OCI-LY3 (cell line): ENCODE results near the gene TM9SF3.

Experiments
- H2AFZ ChIP-seq: fragments of 200-600, 300-600 bp; shearing (Covaris generic); 2 replicates; pipeline ENCODE4 v1.6.0; 2014; ENCODE audit warnings: antibody characterized with exemption, low read depth, low read length
- H3K27ac ChIP-seq: fragments of 200-600, 300-600 bp; sonication (generic); 2 replicates; pipeline ENCODE4 v1.5.1; 2014; ENCODE audit warnings: mild to moderate bottlenecking, low read length, moderate library complexity, mixed read lengths
- H3K27me3 ChIP-seq: fragments of 200-600, 300-600 bp; sonication (generic); 2 replicates; pipeline ENCODE4 v1.6.1; 2014; ENCODE audit warnings: low read depth, low read length, mixed read lengths
- H3K36me3 ChIP-seq: fragments of 200-600, 300-600 bp; sonication (generic); replicated peaks from 2 replicates; pipeline ENCODE3; 2014; ENCODE audit warnings: low read depth, low read length, mixed read lengths
- H3K4me1 ChIP-seq: fragments of 300-600, 200-600 bp; sonication (generic); 2 replicates; pipeline ENCODE4 v1.6.1; 2014; ENCODE audit warnings: low read length, mixed read lengths
- H3K4me2 ChIP-seq: fragments of 200-600, 300-600 bp; sonication (generic); 2 replicates; pipeline ENCODE4 v1.6.1; 2014; ENCODE audit warnings: low read length, mixed read lengths
- H3K4me3 ChIP-seq: fragments of 300-600, 200-600 bp; sonication (generic); 2 replicates; pipeline ENCODE4 v1.5.1; 2014; ENCODE audit warnings: antibody characterized with exemption, mild to moderate bottlenecking, low read length, moderate library complexity
- H3K79me2 ChIP-seq: fragments of 300-600, 200-600 bp; shearing (Covaris generic); 2 replicates; pipeline ENCODE4 v1.6.1; 2014; ENCODE audit warnings: mild to moderate bottlenecking, low read length, mixed read lengths
- H3K9ac ChIP-seq: fragments of 300-600, 200-600 bp; shearing (Covaris generic); 2 replicates; pipeline ENCODE4 v1.6.0; 2014; ENCODE audit warnings: mild to moderate bottlenecking, low read length, moderate library complexity
- H3K9me3 ChIP-seq: fragments of 200-600, 300-600 bp; shearing (Covaris generic); 2 replicates; pipeline ENCODE4 v1.6.1; 2014; ENCODE audit warnings: low read length, mixed read lengths; ENCODE audit not compliant: insufficient read depth
- H4K20me1 ChIP-seq: fragments of 200-600, 300-600 bp; sonication (generic); 2 replicates; pipeline ENCODE4 v1.6.1; 2016; ENCODE audit warnings: low read length, mixed read lengths; ENCODE audit not compliant: insufficient read depth
- EZH2phosphoT487 ChIP-seq: fragments of 200-600 bp; shearing (Covaris generic); IDR thresholded peaks from 2 replicates; pipeline ENCODE4 v1.6.1; 2018; ENCODE audit warnings: antibody characterized with exemption, mixed run types, low read depth
- TF ChIP-seq, protein P1 (sequence below): fragments of 200-600, 300-600 bp; sonication (generic); IDR thresholded peaks from 2 replicates; pipeline ENCODE4 v1.5.1; 2014; ENCODE audit warnings: antibody characterized with exemption, low read length, low read depth

The TM9SF3 gene

DNA sequence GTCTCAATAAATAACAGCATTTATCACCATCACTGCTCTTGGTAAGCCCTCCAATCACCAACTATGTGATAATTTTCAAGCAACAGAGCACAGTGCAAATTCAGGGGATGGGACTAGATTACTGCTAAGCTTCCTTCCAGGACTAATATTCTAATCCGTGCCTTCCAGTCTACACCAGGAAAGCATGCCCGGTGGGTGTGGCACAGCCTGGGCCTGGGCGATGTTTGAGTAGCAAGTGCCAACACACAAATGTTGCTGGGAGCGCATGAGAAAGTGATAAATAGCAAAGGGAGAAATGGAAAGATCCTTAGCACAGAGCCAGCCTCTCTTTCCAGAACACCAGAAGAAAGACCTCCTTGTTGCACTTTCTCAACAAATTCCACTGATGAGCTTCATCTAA is 13.5 kb upstream of the TM9SF3 start:
- H3K79me2 ChIP-seq = no peaks in the 10 kb centered on the region
- H3K4me2 ChIP-seq = no peak overlapping the region
- no peak overlapping the region for H2AFZ ChIP-seq
- peaks cover 8% of the 10 kb centered on the region for H3K36me3 ChIP-seq
- no peak overlapping the region for H3K9ac ChIP-seq
- no peak overlapping the region for H3K27ac ChIP-seq
- H3K4me1 ChIP-seq = no peaks in the 10 kb centered on the region
- H3K4me3 ChIP-seq = no peak overlapping the region
- no peaks in the 10 kb centered on the region for H4K20me1 ChIP-seq
- no peaks in the 10 kb centered on the region for H3K9me3 ChIP-seq
- H3K27me3 ChIP-seq = no peaks in the 10 kb centered on the region
- TF ChIP-seq, protein P1, sequence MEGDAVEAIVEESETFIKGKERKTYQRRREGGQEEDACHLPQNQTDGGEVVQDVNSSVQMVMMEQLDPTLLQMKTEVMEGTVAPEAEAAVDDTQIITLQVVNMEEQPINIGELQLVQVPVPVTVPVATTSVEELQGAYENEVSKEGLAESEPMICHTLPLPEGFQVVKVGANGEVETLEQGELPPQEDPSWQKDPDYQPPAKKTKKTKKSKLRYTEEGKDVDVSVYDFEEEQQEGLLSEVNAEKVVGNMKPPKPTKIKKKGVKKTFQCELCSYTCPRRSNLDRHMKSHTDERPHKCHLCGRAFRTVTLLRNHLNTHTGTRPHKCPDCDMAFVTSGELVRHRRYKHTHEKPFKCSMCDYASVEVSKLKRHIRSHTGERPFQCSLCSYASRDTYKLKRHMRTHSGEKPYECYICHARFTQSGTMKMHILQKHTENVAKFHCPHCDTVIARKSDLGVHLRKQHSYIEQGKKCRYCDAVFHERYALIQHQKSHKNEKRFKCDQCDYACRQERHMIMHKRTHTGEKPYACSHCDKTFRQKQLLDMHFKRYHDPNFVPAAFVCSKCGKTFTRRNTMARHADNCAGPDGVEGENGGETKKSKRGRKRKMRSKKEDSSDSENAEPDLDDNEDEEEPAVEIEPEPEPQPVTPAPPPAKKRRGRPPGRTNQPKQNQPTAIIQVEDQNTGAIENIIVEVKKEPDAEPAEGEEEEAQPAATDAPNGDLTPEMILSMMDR = no peak
- TF ChIP-seq EZH2phosphoT487 = no peak

DNA sequence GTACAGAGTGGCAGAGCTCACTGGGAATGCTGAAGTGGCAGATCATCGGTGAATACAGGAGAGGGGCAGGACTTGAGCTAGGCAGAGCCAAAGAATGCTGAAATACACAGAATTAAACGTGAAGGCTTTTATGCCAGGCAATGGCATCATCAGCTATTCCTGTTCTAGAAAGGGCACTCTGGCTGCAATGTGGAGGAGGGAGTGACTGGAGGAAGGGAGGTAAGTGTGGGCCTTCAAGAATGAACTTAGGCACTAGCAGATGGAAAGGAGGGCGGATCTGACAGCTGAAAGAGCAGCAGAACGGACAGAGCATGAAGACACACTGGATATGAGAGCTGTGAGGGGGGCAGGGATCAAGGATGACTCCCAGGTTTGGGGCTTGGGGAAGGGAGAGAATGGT is 12.0 kb upstream of the TM9SF3 start:
- no peak overlapping the region for H2AFZ ChIP-seq
- no peak overlapping the region for H3K4me3 ChIP-seq
- TF ChIP-seq, protein P1 = no peak
- TF ChIP-seq EZH2phosphoT487 = no peak
- H3K36me3 ChIP-seq = peaks cover 16% of the 10 kb centered on the region
- H3K4me1 ChIP-seq = no peaks in the 10 kb centered on the region
- no peak overlapping the region for H3K27ac ChIP-seq
- no peak overlapping the region for H3K9ac ChIP-seq
- no peaks in the 10 kb centered on the region for H3K27me3 ChIP-seq
- no peaks in the 10 kb centered on the region for H3K9me3 ChIP-seq
- no peaks in the 10 kb centered on the region for H4K20me1 ChIP-seq
- no peaks in the 10 kb centered on the region for H3K79me2 ChIP-seq
- H3K4me2 ChIP-seq = no peak overlapping the region

DNA sequence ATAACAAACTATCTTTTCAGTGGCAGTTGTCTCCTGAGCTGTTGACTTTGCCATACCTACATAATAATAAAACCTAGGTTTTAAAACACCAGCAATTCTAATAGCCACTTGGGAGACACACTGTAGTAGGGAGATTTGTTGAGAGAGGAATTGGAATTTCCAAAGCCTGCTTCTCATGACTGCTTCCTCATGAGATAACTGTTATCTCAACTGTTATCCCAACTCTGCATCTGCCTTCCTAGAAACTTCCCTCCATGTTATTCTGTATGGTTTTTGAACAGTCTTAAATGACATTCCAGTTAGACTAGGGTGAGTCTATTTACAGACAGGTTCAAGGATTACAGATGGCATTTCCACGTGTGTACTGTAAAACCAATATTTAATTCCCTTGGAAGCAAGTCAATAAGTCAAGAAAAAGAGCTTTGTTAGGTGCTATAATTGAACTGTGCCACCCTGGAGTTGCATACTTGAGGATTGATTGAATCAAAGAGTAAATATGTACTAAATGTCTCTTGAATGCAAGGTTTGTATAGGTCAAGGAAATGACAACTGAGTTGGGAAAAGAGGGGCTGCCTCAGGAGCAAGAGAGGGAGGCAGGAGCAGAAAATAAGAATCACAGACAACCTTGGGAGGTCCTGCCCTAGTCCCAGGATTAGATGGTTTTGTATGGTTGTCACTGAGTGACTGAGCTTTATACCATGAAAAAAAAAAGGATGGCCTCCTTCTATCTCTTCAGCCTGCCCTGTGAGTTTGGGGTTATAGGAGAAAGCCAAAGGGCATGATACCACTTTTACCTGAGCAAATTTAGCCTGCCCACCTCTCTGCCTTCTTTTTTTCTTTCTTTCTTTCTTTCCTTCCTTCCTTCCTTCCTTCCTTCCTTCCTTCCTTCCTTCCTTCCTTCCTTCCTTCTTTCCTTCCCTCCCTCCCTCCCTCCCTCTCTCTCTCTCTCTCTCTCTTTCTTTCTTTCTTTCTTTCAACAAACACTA is 9.9 kb upstream of the TM9SF3 start:
- Histone ChIP-seq H3K36me3 (peaks cover 25% of the 10 kb centered on the region), H3K27me3 (no peaks in the 10 kb centered on the region), H2AFZ (no peak overlapping the region), H3K4me2 (no peak overlapping the region), H3K9me3 (no peaks in the 10 kb centered on the region), H3K4me3 (no peak overlapping the region), H4K20me1 (no peaks in the 10 kb centered on the region), H3K27ac (no peak overlapping the region), H3K9ac (no peak overlapping the region), H3K79me2 (no peaks in the 10 kb centered on the region), H3K4me1 (no peaks in the 10 kb centered on the region)
- TF ChIP-seq, protein P1 = no peak
- no peak for TF ChIP-seq EZH2phosphoT487

DNA sequence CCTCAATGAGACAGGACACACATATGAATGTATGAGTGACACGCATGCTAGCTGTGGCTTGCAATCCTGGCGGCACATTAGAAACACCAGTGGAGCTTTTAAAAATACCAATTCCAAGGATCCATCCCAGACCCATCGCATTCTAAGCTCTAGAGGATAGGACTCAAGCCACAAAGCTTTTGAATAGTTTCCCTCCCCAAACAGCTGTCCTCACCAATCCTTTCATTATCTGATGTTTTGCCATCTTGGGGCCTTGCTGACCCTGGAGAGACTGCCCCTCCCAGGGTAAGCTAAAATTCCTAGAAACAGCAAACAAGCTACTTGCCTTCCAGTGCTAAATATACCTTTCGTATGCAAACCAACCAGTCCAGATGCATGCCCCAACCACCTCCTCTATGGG is 8.9 kb upstream of the TM9SF3 start:
- Histone ChIP-seq H3K27ac (no peak overlapping the region), H3K4me3 (no peak overlapping the region), H3K79me2 (no peaks in the 10 kb centered on the region), H3K4me1 (peaks cover 4% of the 10 kb centered on the region), H4K20me1 (no peaks in the 10 kb centered on the region), H3K27me3 (no peaks in the 10 kb centered on the region), H3K4me2 (no peak overlapping the region), H3K9me3 (no peaks in the 10 kb centered on the region), H3K36me3 (peaks cover 25% of the 10 kb centered on the region), H3K9ac (no peak overlapping the region), H2AFZ (no peak overlapping the region)
- TF ChIP-seq, protein P1 = no peak
- TF ChIP-seq EZH2phosphoT487 = no peak
